HG03460 (cell line): Measurements from ENCODE around the gene KIAA1586.
"Not testable (repeated sequence)": the region's sequence is repeated elsewhere in the genome, so short reads cannot be mapped to it uniquely, and the experiment has no call there.

Experiments
- ATAC-seq: cut with Tn5 transposase; IDR thresholded peaks from one replicate; pipeline ENCODE4 v1.9.1; 2021; ENCODE audit not compliant: unreplicated experiment

The KIAA1586 gene, protein sequence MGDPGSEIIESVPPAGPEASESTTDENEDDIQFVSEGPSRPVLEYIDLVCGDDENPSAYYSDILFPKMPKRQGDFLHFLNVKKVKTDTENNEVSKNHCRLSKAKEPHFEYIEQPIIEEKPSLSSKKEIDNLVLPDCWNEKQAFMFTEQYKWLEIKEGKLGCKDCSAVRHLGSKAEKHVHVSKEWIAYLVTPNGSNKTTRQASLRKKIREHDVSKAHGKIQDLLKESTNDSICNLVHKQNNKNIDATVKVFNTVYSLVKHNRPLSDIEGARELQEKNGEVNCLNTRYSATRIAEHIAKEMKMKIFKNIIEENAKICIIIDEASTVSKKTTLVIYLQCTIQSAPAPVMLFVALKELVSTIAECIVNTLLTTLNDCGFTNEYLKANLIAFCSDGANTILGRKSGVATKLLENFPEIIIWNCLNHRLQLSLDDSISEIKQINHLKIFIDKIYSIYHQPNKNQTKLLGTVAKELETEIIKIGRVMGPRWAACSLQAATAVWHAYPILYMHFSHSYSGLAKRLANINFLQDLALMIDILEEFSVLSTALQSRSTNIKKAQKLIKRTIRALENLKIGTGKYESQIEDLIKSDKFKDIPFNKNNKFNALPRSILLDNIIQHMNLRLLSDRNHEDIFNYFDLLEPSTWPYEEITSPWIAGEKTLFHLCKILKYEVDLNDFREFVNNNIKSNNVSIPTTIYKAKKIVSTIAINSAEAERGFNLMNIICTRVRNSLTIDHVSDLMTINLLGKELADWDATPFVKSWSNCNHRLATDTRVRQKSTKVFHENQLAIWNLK

DNA sequence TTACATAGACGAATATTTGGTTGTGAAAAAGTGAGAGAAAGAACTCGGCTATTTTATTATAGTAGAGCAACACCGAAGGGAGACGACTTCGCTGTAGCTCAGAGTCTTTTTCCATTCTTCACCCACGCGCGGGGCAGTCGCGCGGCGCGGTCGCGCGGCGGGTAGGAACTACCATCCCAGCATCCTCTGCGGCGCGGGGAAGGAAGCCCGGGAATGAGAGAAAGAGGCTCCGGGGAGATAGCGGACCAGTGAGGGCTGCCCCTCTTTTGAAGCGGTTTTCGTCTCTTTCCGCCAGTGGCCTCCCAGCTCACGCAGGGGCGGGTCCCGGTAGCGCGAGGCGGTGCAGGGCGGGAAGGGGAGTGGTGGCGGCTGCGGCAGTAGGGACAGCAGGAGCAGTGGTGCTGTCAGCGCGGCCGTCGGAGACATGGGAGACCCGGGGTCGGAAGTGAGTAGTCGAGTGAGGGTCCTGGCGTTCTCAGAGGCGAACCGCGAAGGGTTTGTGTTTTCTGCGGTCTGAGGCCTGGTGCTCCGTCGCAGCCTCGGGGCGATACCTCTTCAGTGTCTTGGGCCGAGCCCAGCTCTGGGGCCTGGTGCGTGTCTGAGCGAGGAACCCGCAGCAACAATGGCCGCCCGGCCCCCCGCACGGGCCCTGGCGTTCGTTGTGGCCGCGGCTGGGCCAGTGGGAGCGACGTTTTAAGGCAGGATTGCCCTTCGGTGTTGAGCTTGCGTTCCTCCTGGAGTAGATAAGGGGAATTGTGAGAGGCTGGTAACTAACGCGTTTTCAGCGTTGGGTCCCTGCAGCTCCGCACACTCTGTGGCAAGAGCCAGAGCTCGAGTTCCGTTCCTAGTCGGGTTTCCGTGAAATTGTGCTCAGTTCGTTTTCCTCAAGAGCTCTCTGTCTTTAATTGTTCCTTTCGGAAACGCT is at the start of gene KIAA1586:
Gene KIAA1586 (plus strand): TSS at position 362 of the 925 bp plus-strand sequence. CDS start 63 bp downstream, at position 425.
- peak; percentile 94 for ATAC-seq

DNA sequence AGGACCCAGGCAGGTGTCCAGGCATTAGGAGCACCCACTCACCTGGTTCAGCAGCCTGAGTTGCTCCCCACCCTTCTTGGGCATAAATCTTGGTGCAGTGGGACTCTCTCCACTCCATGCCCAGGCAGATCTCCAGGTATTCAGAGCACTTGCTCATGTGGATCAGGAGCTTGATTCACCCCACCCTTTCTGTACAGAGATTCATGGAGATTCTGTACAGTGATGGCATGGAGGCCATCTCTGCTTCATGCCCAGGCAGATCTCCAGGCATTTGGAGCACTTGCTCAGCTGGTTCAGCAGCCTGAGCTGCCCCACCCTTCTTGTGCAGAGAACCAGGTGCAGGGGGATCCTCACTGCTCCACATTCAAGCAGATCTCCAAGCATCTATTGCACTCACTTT is 47.4 kb upstream of the KIAA1586 start:
- ATAC-seq: no peak

DNA sequence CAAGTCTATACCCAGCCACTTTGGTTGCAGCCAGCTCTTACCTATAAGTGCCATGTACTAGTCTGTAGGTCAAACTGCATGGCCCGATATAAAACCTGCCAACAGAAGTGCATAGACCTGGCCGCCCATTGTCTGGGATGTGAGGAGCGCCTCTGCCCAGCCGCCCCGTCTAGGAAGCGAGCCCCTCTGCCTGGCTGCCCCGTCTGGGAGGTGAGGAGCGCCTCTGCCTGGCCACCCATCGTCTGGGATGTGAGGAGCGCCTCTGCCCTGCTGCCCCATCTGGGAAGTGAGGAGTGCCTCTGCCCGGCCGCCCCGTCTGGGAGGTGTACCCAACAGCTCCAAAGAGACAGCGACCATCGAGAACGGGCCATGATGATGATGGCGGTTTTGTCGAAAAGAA is 46.7 kb upstream of the KIAA1586 start:
- ATAC-seq: not testable (repeated sequence)

DNA sequence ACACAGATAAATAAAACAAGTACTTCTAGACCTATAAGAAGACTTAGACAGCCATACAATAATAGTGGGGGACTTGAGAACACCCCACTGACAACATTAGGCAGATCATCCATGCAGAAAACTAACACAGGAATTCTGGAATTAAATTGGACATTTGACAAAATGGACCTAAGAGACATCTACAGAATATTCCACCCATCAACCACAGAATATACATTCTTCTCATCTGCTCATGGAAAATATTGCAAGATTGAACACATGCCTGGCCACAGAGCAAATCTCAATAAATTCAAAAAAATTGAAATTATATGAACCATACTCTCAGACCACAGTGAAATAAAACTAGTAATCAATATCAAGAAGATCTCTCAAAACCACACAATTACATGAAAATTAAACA is 44.3 kb upstream of the KIAA1586 start:
- ATAC-seq: no peak

DNA sequence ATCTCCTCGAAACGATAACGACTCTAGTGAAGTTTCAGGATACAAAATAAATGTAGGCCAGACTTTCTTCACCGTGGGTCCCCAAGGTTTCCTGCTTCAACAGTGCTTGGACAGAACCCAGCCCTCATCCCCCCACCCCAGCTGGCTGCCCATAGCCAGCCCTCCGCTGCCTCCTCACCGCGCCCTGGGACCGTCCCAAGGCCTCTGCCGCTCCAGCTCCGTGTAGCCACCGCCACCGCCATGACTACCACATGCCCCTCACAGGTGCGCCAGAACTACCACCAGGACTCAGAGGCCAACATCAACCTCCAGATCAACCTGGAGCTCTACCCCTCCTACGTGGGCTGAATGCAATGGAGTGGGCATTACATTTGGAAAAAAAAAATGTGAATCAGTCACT is 42.2 kb upstream of the KIAA1586 start:
- no peak for ATAC-seq

DNA sequence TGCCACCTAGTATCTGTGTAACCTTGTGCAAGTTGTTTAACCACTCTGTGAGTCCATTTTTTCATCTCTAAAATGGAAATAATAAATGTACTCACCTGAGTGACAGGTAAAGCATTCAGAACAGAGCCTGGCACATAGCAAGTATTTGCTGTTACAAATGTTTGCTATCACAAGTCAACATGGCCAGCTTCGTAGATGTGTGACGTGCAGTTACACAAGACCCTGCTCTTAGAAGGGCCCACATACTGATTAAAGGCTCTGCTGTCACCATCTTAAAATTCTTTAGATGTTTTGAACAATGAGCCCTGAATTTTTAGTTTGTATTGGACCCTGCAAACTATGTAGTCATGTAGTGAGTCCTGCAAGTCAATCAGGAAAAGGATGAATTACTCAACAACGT is 40.4 kb upstream of the KIAA1586 start:
- ATAC-seq: no peak

DNA sequence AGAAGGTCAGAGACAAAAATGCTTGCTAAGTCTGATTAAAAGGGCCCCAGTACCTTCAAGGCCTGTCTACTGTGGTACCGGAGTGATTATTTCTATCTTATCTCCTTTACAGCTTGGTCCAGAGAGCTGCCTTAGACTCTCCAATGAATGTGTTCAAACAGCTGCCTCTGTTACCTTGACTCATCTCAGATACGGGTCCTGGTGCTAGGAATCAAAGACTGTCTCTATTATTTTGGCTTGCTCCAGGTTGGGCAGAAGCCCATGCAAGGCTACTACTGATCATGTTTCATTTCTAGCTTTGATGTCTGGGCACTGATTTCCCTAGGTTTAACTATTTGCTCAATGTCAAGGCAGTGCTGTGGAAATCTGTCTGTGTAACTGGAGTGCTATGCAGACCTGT is 38.4 kb upstream of the KIAA1586 start:
- not testable (repeated sequence) for ATAC-seq

DNA sequence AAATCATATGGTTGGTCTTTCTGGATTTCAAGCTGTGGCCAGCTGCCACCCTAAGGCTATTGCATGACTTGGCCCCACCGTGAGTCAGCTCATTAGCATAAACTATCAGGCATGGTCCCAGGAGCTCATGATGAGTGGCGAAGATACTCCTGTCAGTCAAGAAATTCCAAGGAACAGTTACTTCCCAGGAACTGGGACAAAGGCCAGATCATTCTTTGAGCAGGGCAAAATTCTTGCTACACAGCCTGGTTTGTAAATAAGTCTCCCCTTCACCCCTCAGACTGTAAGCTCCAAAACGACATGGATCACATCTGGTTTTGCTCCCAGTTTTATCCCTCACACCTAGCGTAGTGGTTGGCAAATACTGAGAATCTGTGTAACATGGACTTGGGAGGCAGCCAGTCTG is 33.0 kb upstream of the KIAA1586 start:
- ATAC-seq: no peak

DNA sequence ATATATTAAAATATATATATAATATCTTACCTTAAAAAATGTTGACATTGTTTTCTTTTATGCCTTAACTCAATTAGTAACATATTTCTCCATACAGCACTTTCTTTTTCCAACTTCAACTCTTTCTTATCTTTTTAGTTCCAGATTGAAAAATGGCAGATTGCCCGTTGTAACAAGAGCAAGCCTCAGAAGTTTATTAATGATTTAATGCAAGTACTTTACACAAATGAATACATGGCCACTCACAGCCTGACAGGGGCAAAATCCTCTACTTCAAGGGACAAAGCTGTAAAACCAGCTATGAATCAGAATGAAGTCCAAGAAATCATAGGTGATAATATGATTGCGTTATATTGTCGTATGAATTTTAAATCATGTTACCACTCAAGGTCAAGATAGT is 29.4 kb upstream of the KIAA1586 start:
- ATAC-seq: no peak

DNA sequence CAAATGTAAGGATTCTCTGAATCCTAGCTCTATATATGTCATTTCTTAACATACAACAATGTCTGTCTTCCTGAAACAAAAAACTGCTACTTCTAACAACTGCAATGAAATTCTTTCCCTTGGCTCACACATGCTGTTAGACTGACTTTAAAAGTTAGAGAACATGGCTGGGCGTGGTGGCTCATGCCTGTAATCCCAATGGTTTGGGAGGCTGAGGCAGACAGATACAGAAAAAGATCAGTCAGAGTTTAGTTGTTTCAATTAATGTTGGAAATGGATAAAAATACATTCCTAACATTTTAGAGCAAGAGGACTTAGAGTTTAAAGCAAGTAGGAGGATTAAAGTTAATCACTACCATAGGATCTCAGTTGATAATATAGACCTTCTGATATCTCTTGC is 28.7 kb upstream of the KIAA1586 start:
- no peak for ATAC-seq

DNA sequence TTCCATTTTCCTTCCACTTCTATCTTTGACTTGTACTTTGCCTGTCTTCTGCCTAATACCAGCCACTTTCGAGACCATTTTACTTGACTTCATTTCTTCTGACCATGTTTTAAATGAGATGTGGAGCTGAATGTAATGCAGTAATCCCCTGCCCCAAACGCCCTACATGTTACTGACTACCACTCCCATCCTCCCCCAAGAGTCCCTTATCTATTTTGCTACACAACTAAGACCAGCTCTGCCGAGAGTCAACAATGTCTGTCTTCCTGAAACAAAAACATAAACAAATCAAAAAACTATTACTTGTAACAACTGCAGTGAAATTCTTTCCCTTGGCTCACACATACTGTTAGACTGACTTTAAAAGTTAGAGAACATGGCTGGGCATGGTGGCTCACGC is 27.1 kb upstream of the KIAA1586 start:
- no peak for ATAC-seq

DNA sequence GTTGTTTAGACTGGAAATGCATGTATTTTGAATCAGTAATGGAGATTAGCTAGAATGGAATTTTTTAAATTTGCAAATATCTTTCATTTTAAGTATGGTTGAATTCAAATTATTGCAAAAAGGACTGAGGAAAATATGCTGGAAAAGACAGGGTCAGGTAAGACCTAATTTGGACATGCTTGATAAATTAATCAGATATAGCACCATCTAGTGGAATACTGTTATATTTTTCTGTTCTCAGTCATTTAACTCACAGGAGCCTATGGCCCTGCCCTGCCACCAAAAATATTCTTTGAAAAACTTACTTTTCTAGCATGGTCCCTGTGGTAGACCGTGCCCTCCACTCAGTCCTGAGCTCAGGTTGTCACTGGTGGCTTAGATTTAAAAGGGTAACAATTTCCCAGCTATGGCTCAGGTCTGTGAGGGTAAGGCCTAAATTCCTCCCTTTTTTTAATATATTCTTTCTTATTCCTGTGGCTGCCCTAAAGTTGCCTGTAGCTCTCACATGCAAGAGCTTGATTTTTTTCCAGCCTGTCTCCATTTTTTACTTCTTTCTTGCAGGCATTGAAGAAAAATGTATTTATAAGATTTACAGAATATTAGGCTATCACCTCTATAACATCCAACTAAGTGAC is 25.3 kb upstream of the KIAA1586 start:
- peak; percentile 81 for ATAC-seq

DNA sequence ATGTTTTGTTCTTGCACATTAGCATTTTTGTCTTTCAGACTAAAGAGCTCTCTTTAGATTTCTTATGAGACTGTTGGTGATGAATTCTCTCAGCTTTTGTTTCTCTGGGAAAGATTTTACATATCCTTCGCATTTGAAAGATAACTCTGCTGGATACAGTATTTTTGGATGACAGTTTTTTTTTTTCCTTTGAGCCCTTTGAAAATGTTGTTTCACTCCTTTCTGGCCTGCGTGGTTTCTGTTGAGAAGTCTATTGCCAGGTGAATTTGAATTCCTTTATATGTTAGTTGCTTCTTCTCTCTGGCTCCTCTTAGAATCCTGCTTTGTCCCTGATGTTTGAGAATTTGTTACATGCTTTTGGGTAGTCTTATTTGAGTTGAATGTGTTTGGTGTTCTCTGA is 22.2 kb upstream of the KIAA1586 start:
- no peak for ATAC-seq

DNA sequence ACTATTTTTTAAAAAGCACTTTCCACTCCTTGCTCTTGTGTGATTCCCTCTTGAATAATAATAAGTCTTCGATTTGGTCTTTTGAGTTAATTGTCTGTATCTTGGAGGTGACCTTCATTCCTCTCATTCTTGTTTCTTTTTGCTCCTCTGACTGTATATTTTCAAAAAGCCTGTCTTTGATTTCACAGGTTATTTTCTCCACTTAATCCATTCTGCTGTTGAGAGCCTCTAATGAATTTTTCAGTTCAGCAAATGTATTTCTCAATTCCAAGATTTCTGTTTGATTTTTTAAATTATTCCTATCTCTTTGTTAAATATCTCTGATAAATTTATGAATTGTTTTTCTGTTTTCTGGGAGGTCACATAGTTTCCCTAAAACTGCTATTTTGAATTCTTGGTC is 21.7 kb upstream of the KIAA1586 start:
- no peak for ATAC-seq

DNA sequence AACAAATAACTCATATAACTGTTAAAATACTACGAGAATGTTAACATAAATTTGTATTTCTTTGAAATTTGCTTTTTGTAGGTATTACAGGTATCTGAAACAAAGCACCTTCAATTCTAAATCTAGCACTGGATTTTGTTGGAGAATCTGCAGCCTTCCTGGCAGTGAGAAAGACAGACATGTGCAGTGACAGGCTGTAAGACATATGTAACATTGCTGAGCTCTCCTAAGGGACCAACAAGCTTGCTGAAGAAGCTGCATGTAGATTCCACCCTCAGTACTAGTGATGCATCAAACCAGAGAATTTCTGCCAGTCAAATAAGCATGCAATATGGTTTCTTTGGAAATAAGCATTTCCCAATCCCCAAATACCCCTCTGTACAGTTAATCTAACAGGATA is 20.5 kb upstream of the KIAA1586 start:
- no peak for ATAC-seq

DNA sequence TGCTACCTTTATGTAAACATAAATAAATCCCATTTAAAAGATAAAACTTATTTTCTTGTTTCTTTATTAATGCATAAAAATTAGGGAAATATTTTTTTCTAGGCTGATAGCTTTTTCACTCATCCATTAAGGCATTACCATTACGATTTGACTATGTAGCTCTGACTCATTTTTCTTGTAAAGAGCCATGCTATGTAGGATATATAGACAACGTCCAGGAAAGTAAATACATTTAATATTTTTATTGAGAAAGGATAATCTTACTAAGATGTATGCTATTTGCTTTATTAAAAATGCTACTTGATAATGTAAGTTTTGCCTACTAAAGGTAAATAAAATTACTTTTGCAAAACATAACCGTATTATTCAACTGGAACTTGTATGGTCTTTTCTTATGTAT is 19.2 kb upstream of the KIAA1586 start:
- no peak for ATAC-seq

DNA sequence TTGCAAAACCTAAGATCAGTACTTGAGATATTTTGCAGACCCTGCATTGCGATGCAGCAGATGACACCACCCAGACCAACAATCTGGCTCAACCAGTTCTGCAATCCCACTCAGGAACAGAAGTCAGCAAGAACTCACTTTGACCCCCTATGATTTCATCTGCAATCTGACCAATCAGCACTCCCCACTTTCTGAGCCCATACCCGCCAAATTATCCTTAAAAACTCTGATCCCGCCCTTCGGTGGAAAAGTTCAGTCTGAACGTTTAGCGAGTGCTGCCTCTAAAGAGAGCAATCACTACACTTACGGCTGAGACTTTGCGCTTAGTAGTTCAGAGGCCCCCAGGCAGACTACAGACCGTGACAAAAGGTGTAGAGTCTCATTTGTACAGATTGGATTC is 17.3 kb upstream of the KIAA1586 start:
- no peak for ATAC-seq

DNA sequence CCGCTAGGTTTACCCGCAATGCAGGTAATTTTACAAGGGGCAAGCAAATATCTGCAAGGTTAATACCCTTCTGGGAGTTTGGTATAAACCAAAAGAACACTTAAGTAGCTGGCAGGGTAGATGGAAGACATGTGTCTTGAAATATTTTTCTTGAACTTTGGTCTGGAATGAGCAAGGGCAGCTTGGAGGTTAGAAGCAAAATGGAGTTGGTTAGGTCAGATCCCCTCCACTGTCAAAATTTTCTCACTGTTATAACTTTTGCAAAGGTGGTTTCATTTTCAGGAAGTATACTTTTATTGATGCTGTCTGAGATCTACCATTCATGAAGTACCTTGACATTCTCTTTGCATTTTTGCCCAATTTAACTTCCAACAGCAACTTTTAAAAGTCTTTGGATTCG is 13.3 kb upstream of the KIAA1586 start:
- no peak for ATAC-seq

DNA sequence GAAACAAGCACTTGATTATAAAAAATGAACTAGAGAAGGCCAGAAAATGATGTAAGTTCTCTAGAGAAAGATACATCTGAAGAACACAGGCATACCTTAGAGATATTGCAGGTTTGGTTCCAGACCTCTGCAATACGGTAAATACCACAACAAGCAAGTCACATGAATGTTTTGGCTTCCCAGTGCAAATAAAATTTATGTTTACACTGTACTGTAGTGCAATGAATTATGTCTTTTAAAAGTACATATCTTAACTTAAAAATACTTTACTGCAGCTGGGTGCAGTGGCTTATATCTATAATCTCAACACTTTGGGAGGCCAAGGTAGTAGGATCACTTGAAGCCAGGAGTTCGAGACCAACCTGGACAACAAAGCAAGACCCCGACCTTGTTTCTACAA is 10.9 kb upstream of the KIAA1586 start:
- no peak for ATAC-seq

DNA sequence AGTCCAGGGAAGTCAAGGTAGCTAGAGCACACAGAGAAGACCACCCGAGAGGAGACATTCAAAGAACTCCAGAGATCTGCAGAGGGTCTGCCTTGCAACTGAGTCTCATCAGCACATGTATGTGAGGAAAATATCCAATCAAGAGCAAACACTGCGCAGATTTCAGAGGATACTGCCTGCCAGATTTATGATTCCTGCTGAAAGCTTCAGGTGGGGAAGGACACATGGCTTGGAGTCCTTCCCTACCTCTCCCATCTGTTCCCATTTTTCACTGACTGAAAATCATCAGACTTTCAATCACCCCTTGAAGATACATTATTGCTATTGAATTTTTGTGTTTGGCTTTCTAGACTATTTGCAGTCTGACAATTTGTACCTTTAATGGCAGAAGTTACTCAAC is 7.6 kb upstream of the KIAA1586 start:
- ATAC-seq: no peak

DNA sequence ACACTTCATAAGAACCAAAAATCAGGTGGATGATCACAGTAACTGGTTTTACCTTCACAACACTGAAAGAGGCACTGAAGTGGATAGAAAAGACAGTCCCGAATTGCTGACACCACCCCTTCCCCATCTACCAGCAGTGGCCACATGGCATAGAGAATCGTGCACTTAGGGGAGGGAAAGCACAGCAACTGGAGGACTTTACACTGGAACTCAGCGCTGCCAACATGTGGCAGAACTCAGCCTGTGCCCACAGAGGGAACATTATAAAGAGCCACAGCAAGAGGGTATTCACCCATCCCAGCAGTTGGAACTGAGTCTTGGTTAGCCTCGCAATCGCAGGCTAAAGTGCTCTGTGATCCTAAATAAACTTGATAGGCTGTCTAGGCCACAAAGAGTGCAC is 6.5 kb upstream of the KIAA1586 start:
- ATAC-seq: no peak
